ENCODE results near the gene APOL3. TPM values are rescaled to one million over a fixed set of nuclear protein-coding genes. Genes with fewer than 3 reads are reported as not detected.

The APOL3 gene
- total and polyA plus RNA-seq, 2 donors (not counting 3 experiments of a cell fraction or from before 2014, with no cell fraction given) = 17.9 to 36.9 TPM

DNA sequence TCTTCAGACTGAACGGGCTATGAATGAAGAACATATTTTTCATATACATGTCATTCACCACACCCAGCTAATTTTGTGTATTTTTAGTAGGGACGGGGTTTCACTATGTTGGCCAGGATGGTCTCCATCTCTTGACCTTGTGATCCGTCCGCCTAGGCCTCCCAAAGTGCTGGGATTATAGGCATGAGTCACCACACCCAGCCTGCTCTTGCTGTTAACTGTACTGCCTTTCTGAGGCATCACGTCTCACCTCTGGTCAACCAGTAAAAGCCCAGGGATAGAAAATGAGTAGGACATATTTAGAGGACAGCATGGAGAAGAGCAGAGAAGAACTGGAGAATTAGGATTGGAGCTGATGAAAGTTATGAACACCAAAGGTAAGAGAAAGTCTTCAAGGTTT lies 55.6 kb downstream of the APOL3 start:
- no TSS peak for BruUV-seq (replicated peaks)
- H4K20me1 ChIP-seq (replicated peaks; ENCODE audit: control insufficient read depth, extremely low read depth, insufficient read depth, low read length) = no peaks in the 10 kb centered on the region
- ChIA-PET CTCF (interaction anchor here (1.4 to 2.3 kb wide), 2 partner anchors 39 to 174 kb away, joined by 4 to 10 read pairs; no protein-coding TSS in a partner anchor), POLR2A (no interaction called here)
- no peak overlapping the region for H3K4me2 ChIP-seq (ENCODE audit: insufficient read depth, low read length)
- intact Hi-C loops (cut with micrococcal nuclease) (no loop called here), dilution Hi-C loops (cut with MboI; ENCODE audit: extremely low pct_ligation_motif_present, low sequenced_read_pairs) (no loop called here)
- H2AFZ ChIP-seq (ENCODE audit: low read depth, low read length) = no peak overlapping the region
- no peak for TF ChIP-seq POLR2AphosphoS5 (IDR thresholded peaks at IDR 0.05; ENCODE audit: insufficient read depth, low read depth, low read length)
- no peak for TF ChIP-seq GATA2 (IDR thresholded peaks at IDR 0.05; ENCODE audit: insufficient read depth, insufficient read length, low read depth, low read length)
- TF ChIP-seq, protein P1, sequence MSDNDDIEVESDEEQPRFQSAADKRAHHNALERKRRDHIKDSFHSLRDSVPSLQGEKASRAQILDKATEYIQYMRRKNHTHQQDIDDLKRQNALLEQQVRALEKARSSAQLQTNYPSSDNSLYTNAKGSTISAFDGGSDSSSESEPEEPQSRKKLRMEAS (IDR thresholded peaks at IDR 0.05; ENCODE audit: insufficient read depth, insufficient read length) = no peak
- TF ChIP-seq MYC (IDR thresholded peaks at IDR 0.05; ENCODE audit: low read depth, low read length) = no peak
- TF ChIP-seq POLR2A (IDR thresholded peaks at IDR 0.05; ENCODE audit: low read depth, low read length) = no peak
- TF ChIP-seq FOS (IDR thresholded peaks at IDR 0.05; ENCODE audit: borderline replicate concordance, insufficient read depth, low read length) = no peak
- TF ChIP-seq, protein P2, sequence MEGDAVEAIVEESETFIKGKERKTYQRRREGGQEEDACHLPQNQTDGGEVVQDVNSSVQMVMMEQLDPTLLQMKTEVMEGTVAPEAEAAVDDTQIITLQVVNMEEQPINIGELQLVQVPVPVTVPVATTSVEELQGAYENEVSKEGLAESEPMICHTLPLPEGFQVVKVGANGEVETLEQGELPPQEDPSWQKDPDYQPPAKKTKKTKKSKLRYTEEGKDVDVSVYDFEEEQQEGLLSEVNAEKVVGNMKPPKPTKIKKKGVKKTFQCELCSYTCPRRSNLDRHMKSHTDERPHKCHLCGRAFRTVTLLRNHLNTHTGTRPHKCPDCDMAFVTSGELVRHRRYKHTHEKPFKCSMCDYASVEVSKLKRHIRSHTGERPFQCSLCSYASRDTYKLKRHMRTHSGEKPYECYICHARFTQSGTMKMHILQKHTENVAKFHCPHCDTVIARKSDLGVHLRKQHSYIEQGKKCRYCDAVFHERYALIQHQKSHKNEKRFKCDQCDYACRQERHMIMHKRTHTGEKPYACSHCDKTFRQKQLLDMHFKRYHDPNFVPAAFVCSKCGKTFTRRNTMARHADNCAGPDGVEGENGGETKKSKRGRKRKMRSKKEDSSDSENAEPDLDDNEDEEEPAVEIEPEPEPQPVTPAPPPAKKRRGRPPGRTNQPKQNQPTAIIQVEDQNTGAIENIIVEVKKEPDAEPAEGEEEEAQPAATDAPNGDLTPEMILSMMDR (IDR thresholded peaks at IDR 0.05; ENCODE audit: extremely low read depth in 1 of 2, insufficient read depth in 1 of 2, low read depth in 1 of 2, low read length in 2 of 2) = no peak
- TF ChIP-seq JUN (IDR thresholded peaks at IDR 0.05; ENCODE audit: borderline replicate concordance, insufficient read depth, insufficient read length, low read depth) = no peak
- no peak for TF ChIP-seq EZH2 (IDR thresholded peaks at IDR 0.05; ENCODE audit: borderline replicate concordance, low read depth, low read length, severe bottlenecking)
- no peaks in the 10 kb centered on the region for H3K79me2 ChIP-seq (ENCODE audit: control insufficient read depth, insufficient read depth, low read length)
- no peaks in the 10 kb centered on the region for H3K4me1 ChIP-seq (ENCODE audit: control insufficient read depth, extremely low read depth, insufficient read depth, low read length)
- FAIRE-seq (no peak), DNase-seq (ENCODE audit: low read depth, low spot score) (no peak)
- no peaks in the 10 kb centered on the region for H3K9me3 ChIP-seq (replicated peaks; ENCODE audit: control insufficient read depth, insufficient read depth, low read length)
- no peaks in the 10 kb centered on the region for H3K9me1 ChIP-seq (replicated peaks; ENCODE audit: control insufficient read depth, extremely low read depth, insufficient read depth, low read length)
- no peaks in the 10 kb centered on the region for H3K36me3 ChIP-seq (ENCODE audit: control insufficient read depth in 2 of 2, extremely low read depth in 1 of 2, insufficient read depth in 2 of 2, low read length in 2 of 2)
- no peak overlapping the region for H3K9ac ChIP-seq (replicated peaks; ENCODE audit: extremely low read depth, insufficient read depth, low read length)
- H3K27me3 ChIP-seq (ENCODE audit: control insufficient read depth in 2 of 2, insufficient read depth in 2 of 2, low read length in 2 of 2) = peaks cover 6 to 15% of the 10 kb centered on the region in 2 experiments
- no peak overlapping the region for H3K27ac ChIP-seq (ENCODE audit: insufficient read depth, low read depth, low read length)
- no peak overlapping the region for H3K4me3 ChIP-seq (replicated peaks in 1 of 3; ENCODE audit: insufficient read depth in 1 of 3, low read depth in 1 of 3, low read length in 3 of 3)

Measured in endothelial cell of umbilical vein (primary cell).